ENCODE measurements around the gene ZNF648. TPM values are rescaled to one million over a fixed set of nuclear protein-coding genes. Genes with fewer than 3 reads are reported as not detected.
A peak's percentile ranks its signal among the peaks of the same experiment; 100 is the strongest.

The ZNF648 gene
- total and polyA plus RNA-seq, 12 donors = 0.09 TPM; not detected in 11

DNA sequence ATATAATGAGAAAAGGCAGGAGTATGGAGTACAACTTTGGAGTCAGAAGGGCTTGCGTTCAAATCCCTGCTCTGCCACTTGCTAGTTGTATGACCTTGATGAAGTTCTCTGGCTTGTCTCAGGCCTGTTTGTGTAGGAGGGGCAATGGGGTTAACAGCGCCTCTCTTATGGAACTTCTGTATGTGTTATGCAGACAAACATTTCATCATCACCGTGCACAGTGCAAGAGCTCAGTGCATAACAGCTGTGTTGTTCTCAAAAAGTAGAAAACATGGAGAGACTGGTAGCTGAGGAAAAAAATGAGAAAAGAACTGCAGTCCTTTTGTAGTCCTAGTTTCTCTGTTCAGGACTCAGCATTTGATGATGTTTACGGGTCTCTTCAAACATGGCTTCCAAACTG is 10.4 kb upstream of the ZNF648 start:
- H3K27ac ChIP-seq = no peak overlapping the region
- no peaks in the 10 kb centered on the region for H3K9me3 ChIP-seq
- H3K27me3 ChIP-seq = peaks cover 0 to 46% (median 16%) of the 10 kb centered on the region in 7 donors
- 81 to 84% methylated on average over 4 of the region's 4 CpGs for whole genome bisulfite sequencing, 2 donors
- no peaks in the 10 kb centered on the region for H3K36me3 ChIP-seq
- ATAC-seq (no peak), DNase-seq (no peak)
- TF ChIP-seq, protein P1, sequence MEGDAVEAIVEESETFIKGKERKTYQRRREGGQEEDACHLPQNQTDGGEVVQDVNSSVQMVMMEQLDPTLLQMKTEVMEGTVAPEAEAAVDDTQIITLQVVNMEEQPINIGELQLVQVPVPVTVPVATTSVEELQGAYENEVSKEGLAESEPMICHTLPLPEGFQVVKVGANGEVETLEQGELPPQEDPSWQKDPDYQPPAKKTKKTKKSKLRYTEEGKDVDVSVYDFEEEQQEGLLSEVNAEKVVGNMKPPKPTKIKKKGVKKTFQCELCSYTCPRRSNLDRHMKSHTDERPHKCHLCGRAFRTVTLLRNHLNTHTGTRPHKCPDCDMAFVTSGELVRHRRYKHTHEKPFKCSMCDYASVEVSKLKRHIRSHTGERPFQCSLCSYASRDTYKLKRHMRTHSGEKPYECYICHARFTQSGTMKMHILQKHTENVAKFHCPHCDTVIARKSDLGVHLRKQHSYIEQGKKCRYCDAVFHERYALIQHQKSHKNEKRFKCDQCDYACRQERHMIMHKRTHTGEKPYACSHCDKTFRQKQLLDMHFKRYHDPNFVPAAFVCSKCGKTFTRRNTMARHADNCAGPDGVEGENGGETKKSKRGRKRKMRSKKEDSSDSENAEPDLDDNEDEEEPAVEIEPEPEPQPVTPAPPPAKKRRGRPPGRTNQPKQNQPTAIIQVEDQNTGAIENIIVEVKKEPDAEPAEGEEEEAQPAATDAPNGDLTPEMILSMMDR (IDR thresholded peaks at IDR 0.05) = no peak
- intact Hi-C loops (cut with DNase I) = loop anchor here in 1 of 10 donors (10.0 kb wide), 1 partner anchor 587 kb away; the partner anchor contains the start of gene CACNA1E
- no peak overlapping the region for H3K4me3 ChIP-seq
- peaks cover 0 to 5% (median 0%) of the 10 kb centered on the region in 9 donors for H3K4me1 ChIP-seq

- Histone ChIP-seq H3K36me3 (no peaks in the 10 kb centered on the region), H3K27me3 (peaks cover 0 to 43% (median 17%) of the 10 kb centered on the region in 7 donors), H3K4me3 (no peak overlapping the region), H3K4me1 (peaks cover 0 to 5% (median 0%) of the 10 kb centered on the region in 9 donors), H3K27ac (no peak overlapping the region), H3K9me3 (peaks cover 0 to 4% (median 0%) of the 10 kb centered on the region in 11 donors)
- intact Hi-C loops (cut with DNase I) = loop anchor here in 1 of 10 donors (10.0 kb wide), 1 partner anchor 584 kb away; the partner anchor contains the start of gene CACNA1E
- peak; percentile 29 to 59 for DNase-seq
- TF ChIP-seq, protein P1 (IDR thresholded peaks at IDR 0.05) = peak; percentile 21 to 79 (median 70)
- ATAC-seq = peak in 6 of 8 donors; percentile 55 to 78 (median 66)
- WGBS, 2 donors = 5 to 26% methylated on average over 12 of the region's 12 CpGs
These were observed 7.5 kb upstream of the ZNF648 start for GRCh38 chr1:182069028-182069466.

- no peak for ATAC-seq
- TF ChIP-seq, protein P1 (IDR thresholded peaks at IDR 0.05) = no peak
- no peak overlapping the region for H3K27ac ChIP-seq
- H3K27me3 ChIP-seq = peaks cover 0 to 39% (median 12%) of the 10 kb centered on the region in 7 donors
- H3K36me3 ChIP-seq = no peaks in the 10 kb centered on the region
- peaks cover 0 to 5% (median 0%) of the 10 kb centered on the region in 9 donors for H3K4me1 ChIP-seq
- peaks cover 0 to 11% (median 0%) of the 10 kb centered on the region in 11 donors for H3K9me3 ChIP-seq
- DNase-seq = no peak
- H3K4me3 ChIP-seq = no peak overlapping the region
- 65 to 68% methylated on average over 4 of the region's 4 CpGs for WGBS, 2 donors
- intact Hi-C loops (cut with DNase I) = loop anchor here in 1 of 10 donors (10.0 kb wide), 1 partner anchor 582 kb away; the partner anchor contains the start of gene CACNA1E
These were observed 5.4 kb upstream of the ZNF648 start for GRCh38 chr1:182066934-182067333.

- WGBS, 2 donors = 87 to 92% methylated on average over 5 of the region's 5 CpGs
- Histone ChIP-seq H3K4me1 (peaks cover 0 to 5% (median 0%) of the 10 kb centered on the region in 9 donors), H3K4me3 (no peak overlapping the region), H3K27ac (no peak overlapping the region), H3K36me3 (no peaks in the 10 kb centered on the region), H3K27me3 (peaks cover 0 to 43% (median 16%) of the 10 kb centered on the region in 7 donors), H3K9me3 (peaks cover 0 to 11% (median 0%) of the 10 kb centered on the region in 11 donors)
- TF ChIP-seq, protein P1 (IDR thresholded peaks at IDR 0.05) = no peak
- DNase-seq (no peak), ATAC-seq (no peak)
- intact Hi-C loops (cut with DNase I) = loop anchor here in 1 of 10 donors (10.0 kb wide), 1 partner anchor 580 kb away; the partner anchor contains the start of gene CACNA1E
These were observed 3.8 kb upstream of the ZNF648 start for GRCh38 chr1:182065126-182065845.
